ENCODE data around the gene LARP4B. TPM values are rescaled to one million over a fixed set of nuclear protein-coding genes. Genes with fewer than 3 reads are reported as not detected.

Gene LARP4B
- polyA plus RNA-seq, 1 donor from 2014 or later, result 14.2 TPM

- H3K36me3 ChIP-seq (ENCODE audit: insufficient read depth, low read length), result no peaks in the 10 kb centered on the region
- no peaks in the 10 kb centered on the region for H3F3A ChIP-seq (ENCODE audit: insufficient read depth, low read length, poor library complexity, severe bottlenecking)
- H3K4me2 ChIP-seq (ENCODE audit: low read length), result no peak overlapping the region
- peaks cover 3% of the 10 kb centered on the region for H3K9me3 ChIP-seq (ENCODE audit: low read length)
- H3K27me3 ChIP-seq (ENCODE audit: insufficient read depth, low read depth, low read length), result no peaks in the 10 kb centered on the region
- H2AFZ ChIP-seq (ENCODE audit: low read depth, low read length), result no peak overlapping the region
- H3K27ac ChIP-seq (ENCODE audit: low read length), result no peak overlapping the region
- no peaks in the 10 kb centered on the region for H3K79me2 ChIP-seq (replicated peaks; ENCODE audit: insufficient read depth, low read length)
- H3K9ac ChIP-seq (ENCODE audit: low read length), result no peak overlapping the region
- H3K4me3 ChIP-seq (ENCODE audit: low read length), result no peak overlapping the region
- no peaks in the 10 kb centered on the region for H3K9me2 ChIP-seq (ENCODE audit: insufficient read depth, low read length)
- TF ChIP-seq CTCF (IDR thresholded peaks at IDR 0.05; ENCODE audit: poor library complexity, severe bottlenecking), result no peak
- no peak for TF ChIP-seq RAD21 (conservative IDR thresholded peaks at IDR 0.05)
- TF ChIP-seq SMC3 (conservative IDR thresholded peaks at IDR 0.05; ENCODE audit: poor library complexity), result no peak
- no peak for TF ChIP-seq EZH2 (IDR thresholded peaks at IDR 0.05; ENCODE audit: borderline replicate concordance, insufficient read depth, low read length, poor library complexity, severe bottlenecking)
- no peak for TF ChIP-seq EP300 (conservative IDR thresholded peaks at IDR 0.05; ENCODE audit: poor library complexity, severe bottlenecking)
- no peak for TF ChIP-seq MXI1 (conservative IDR thresholded peaks at IDR 0.05; ENCODE audit: poor library complexity, severe bottlenecking)
- TF ChIP-seq REST (IDR thresholded peaks at IDR 0.05; ENCODE audit: borderline replicate concordance), result no peak
- no peak for TF ChIP-seq TAF1 (IDR thresholded peaks at IDR 0.05; ENCODE audit: low read depth)
- TF ChIP-seq POLR2AphosphoS5 (IDR thresholded peaks at IDR 0.05), result no peak
- H4K20me1 ChIP-seq (ENCODE audit: insufficient read depth), result no peaks in the 10 kb centered on the region
Measured at GRCh38 chr10:843703-844102, 87.8 kb downstream of the LARP4B start.

GRCh38 chr10:842795-843194 is 88.7 kb downstream of the LARP4B start:
- no peaks in the 10 kb centered on the region for H3K36me3 ChIP-seq (ENCODE audit: insufficient read depth, low read length)
- H4K20me1 ChIP-seq (ENCODE audit: insufficient read depth), result no peaks in the 10 kb centered on the region
- H3K9me2 ChIP-seq (ENCODE audit: insufficient read depth, low read length), result no peaks in the 10 kb centered on the region

More at GRCh38 chr10:842795-843194, 88.7 kb downstream of the LARP4B start:
- H3K9ac ChIP-seq (ENCODE audit: low read length), result no peak overlapping the region
- no peaks in the 10 kb centered on the region for H3K27me3 ChIP-seq (ENCODE audit: insufficient read depth, low read depth, low read length)
- no peak overlapping the region for H3K4me3 ChIP-seq (ENCODE audit: low read length)
- H3K27ac ChIP-seq (ENCODE audit: low read length), result no peak overlapping the region
- no peak overlapping the region for H3K4me2 ChIP-seq (ENCODE audit: low read length)
- TF ChIP-seq POLR2AphosphoS5 (IDR thresholded peaks at IDR 0.05), result no peak
- TF ChIP-seq TAF1 (IDR thresholded peaks at IDR 0.05; ENCODE audit: low read depth), result no peak
- TF ChIP-seq EP300 (conservative IDR thresholded peaks at IDR 0.05; ENCODE audit: poor library complexity, severe bottlenecking), result no peak
- no peak for TF ChIP-seq REST (IDR thresholded peaks at IDR 0.05; ENCODE audit: borderline replicate concordance)
- TF ChIP-seq CTCF (IDR thresholded peaks at IDR 0.05; ENCODE audit: poor library complexity, severe bottlenecking), result no peak
- TF ChIP-seq SMC3 (conservative IDR thresholded peaks at IDR 0.05; ENCODE audit: poor library complexity), result no peak
- no peak for TF ChIP-seq MXI1 (conservative IDR thresholded peaks at IDR 0.05; ENCODE audit: poor library complexity, severe bottlenecking)
- no peak for TF ChIP-seq RAD21 (conservative IDR thresholded peaks at IDR 0.05)
- TF ChIP-seq EZH2 (IDR thresholded peaks at IDR 0.05; ENCODE audit: borderline replicate concordance, insufficient read depth, low read length, poor library complexity, severe bottlenecking), result no peak
- H3K9me3 ChIP-seq (ENCODE audit: low read length), result peaks cover 3% of the 10 kb centered on the region
- H3K79me2 ChIP-seq (replicated peaks; ENCODE audit: insufficient read depth, low read length), result no peaks in the 10 kb centered on the region
- H3F3A ChIP-seq (ENCODE audit: insufficient read depth, low read length, poor library complexity, severe bottlenecking), result no peaks in the 10 kb centered on the region
- no peak overlapping the region for H2AFZ ChIP-seq (ENCODE audit: low read depth, low read length)
